GM12878 (cell line): ENCODE data around the gene HERPUD2. TPM values are rescaled to one million over a fixed set of nuclear protein-coding genes. Genes with fewer than 3 reads are reported as not detected.

Experiments used
- polyA plus RNA-seq, 11 experiments: library from polyadenylated mRNA; depleted of rRNA in 4 of 11; unstranded in 6 of 11; stranded (reverse) in 5 of 11; fragments of >200 nt; fragmentation: Nextera tagmentation in 4 of 11; fragmentation: Illumina TruSeq in 1 of 11; extraction: Ambion mirVana in 4 of 11; extraction: Trizol in 1 of 11; gene quantifications; 1 replicate in 1 of 11; 2 replicates in 10 of 11; pipeline versions ENCODE4 v1.2.1 to v1.2.3, GENCODE V29; 2011 to 2016; ENCODE audit warnings: inconsistent platforms in 2 of 11, missing spikeins in 2 of 11, low read depth in 1 of 11
- total RNA-seq, 4 experiments: library from RNA; depleted of rRNA in 3 of 4; stranded (reverse); fragments of >200 nt in 3 of 4; fragmentation: Illumina TruSeq in 1 of 4; extraction: Trizol in 1 of 4; gene quantifications; 2 replicates each; pipeline versions ENCODE4 v1.2.1 to v1.2.3, GENCODE V29; 2013 to 2021

Gene HERPUD2
- total and polyA plus RNA-seq, 10 of the 15 experiments (the other 5 are each of a cell fraction or from before 2014, with no cell fraction given), result 4.7 to 69.6 (median 13.9) TPM

Other genes starting within 250 kb of the HERPUD2 start
- gene SEPTIN7, start 105.9 kb upstream of the HERPUD2 start, total RNA-seq (2014; rRNA removed), result 176 and 273 TPM in 2 replicates
- 432 and 434 TPM in 2 replicates for gene SEPTIN7, start 105.9 kb upstream of the HERPUD2 start, total RNA-seq (2014; rRNA removed; fragmentation: Illumina TruSeq; extraction: Trizol)
- 247 and 255 TPM in 2 replicates for gene SEPTIN7, start 105.9 kb upstream of the HERPUD2 start, total RNA-seq (2021)
- 442 and 688 TPM in 2 replicates for gene SEPTIN7, start 105.9 kb upstream of the HERPUD2 start, polyA plus RNA-seq (2011; rRNA removed)
- gene SEPTIN7, start 105.9 kb upstream of the HERPUD2 start, polyA plus RNA-seq (2014; fragmentation: Illumina TruSeq; extraction: Trizol), result 433 and 634 TPM in 2 replicates
- gene SEPTIN7, start 105.9 kb upstream of the HERPUD2 start, polyA plus RNA-seq (2014; fragmentation: Nextera tagmentation; extraction: Ambion mirVana), result 100 to 1,000 TPM; 770 to 787 TPM
- gene SEPTIN7, start 105.9 kb upstream of the HERPUD2 start, polyA plus RNA-seq (2014; rRNA removed), result 200 and 244 TPM in 2 replicates
- gene SEPTIN7, start 105.9 kb upstream of the HERPUD2 start, polyA plus RNA-seq (2016; fragmentation: Nextera tagmentation; extraction: Ambion mirVana), result 100 to 1,000 TPM; 448 to 466 TPM